ENCODE measurements around the gene NAV3.

NAV3 gene

DNA sequence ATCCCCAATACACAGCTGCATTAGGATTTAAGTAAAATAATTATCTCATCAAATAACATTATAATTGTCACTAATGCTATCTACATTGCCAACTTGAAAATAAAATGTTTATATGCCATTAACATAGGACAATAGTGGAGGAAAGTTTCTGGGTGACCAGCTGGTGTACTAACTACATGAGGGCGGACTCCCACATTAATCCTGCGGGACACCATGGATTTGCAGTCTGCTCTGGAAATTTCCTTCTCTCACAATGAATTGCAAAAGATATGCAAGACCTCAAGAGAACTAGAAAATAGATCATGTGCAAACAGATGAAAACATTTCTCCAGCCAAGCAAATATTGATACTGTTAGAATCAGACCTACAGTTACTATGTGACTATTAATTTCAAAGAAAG, 390.1 kb downstream of the NAV3 start:
- Histone ChIP-seq H3K4me1 (ENCODE audit: control insufficient read depth, low read length) (no peaks in the 10 kb centered on the region), H4K20me1 (ENCODE audit: control insufficient read depth, insufficient read depth, low read depth, low read length) (no peaks in the 10 kb centered on the region), H3K4me2 (ENCODE audit: low read length) (no peak overlapping the region), H3K36me3 (ENCODE audit: control insufficient read depth, low read length) (no peaks in the 10 kb centered on the region), H3F3A (ENCODE audit: control insufficient read depth, insufficient read depth) (no peaks in the 10 kb centered on the region), H3K79me2 (ENCODE audit: control insufficient read depth, low read length) (no peaks in the 10 kb centered on the region), H3K27ac (ENCODE audit: low read depth, low read length) (no peak overlapping the region), H3K4me3 (ENCODE audit: low read length) (no peak overlapping the region), H3K9me3 (ENCODE audit: control insufficient read depth, insufficient read depth, low read length) (no peaks in the 10 kb centered on the region), H3K9me2 (replicated peaks; ENCODE audit: control insufficient read depth, low read length) (no peaks in the 10 kb centered on the region), H3K27me3 (ENCODE audit: control insufficient read depth, low read length) (no peaks in the 10 kb centered on the region)
- TF ChIP-seq, protein P1, sequence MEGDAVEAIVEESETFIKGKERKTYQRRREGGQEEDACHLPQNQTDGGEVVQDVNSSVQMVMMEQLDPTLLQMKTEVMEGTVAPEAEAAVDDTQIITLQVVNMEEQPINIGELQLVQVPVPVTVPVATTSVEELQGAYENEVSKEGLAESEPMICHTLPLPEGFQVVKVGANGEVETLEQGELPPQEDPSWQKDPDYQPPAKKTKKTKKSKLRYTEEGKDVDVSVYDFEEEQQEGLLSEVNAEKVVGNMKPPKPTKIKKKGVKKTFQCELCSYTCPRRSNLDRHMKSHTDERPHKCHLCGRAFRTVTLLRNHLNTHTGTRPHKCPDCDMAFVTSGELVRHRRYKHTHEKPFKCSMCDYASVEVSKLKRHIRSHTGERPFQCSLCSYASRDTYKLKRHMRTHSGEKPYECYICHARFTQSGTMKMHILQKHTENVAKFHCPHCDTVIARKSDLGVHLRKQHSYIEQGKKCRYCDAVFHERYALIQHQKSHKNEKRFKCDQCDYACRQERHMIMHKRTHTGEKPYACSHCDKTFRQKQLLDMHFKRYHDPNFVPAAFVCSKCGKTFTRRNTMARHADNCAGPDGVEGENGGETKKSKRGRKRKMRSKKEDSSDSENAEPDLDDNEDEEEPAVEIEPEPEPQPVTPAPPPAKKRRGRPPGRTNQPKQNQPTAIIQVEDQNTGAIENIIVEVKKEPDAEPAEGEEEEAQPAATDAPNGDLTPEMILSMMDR (IDR thresholded peaks at IDR 0.05; ENCODE audit: low read depth, low read length, poor library complexity, severe bottlenecking): no peak
- TF ChIP-seq EZH2phosphoT487 (IDR thresholded peaks at IDR 0.05; ENCODE audit: borderline replicate concordance, low read length): no peak

DNA sequence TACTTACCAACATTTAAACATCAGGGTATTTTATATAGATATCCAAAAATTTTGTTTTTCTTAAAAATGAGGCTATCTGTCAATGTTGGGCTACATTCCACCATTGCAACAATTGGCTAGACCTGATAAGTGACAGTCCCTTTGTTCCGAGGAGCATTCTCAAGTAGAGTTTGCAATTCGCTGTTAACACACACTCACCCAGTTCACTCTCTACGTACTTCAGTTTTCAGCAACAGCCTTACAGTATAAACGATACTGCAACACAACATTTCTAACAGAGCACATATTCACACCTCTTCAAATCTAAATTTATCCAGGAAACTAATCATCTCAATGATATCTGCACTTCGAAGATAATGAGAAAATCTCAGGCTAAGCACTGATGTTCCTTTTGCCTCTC, 393.5 kb downstream of the NAV3 start:
- no peaks in the 10 kb centered on the region for H3K9me2 ChIP-seq (replicated peaks; ENCODE audit: control insufficient read depth, low read length)
- H3K27me3 ChIP-seq (ENCODE audit: control insufficient read depth, low read length): no peaks in the 10 kb centered on the region
- H3K4me1 ChIP-seq (ENCODE audit: control insufficient read depth, low read length): no peaks in the 10 kb centered on the region
- TF ChIP-seq EZH2phosphoT487 (IDR thresholded peaks at IDR 0.05; ENCODE audit: borderline replicate concordance, low read length): no peak
- TF ChIP-seq, protein P1 (IDR thresholded peaks at IDR 0.05; ENCODE audit: low read depth, low read length, poor library complexity, severe bottlenecking): no peak
- no peak overlapping the region for H3K4me2 ChIP-seq (ENCODE audit: low read length)
- H3F3A ChIP-seq (ENCODE audit: control insufficient read depth, insufficient read depth): no peaks in the 10 kb centered on the region
- H3K4me3 ChIP-seq (ENCODE audit: low read length): no peak overlapping the region
- H3K36me3 ChIP-seq (ENCODE audit: control insufficient read depth, low read length): no peaks in the 10 kb centered on the region
- no peaks in the 10 kb centered on the region for H4K20me1 ChIP-seq (ENCODE audit: control insufficient read depth, insufficient read depth, low read depth, low read length)
- no peaks in the 10 kb centered on the region for H3K79me2 ChIP-seq (ENCODE audit: control insufficient read depth, low read length)
- no peaks in the 10 kb centered on the region for H3K9me3 ChIP-seq (ENCODE audit: control insufficient read depth, insufficient read depth, low read length)
- H3K27ac ChIP-seq (ENCODE audit: low read depth, low read length): no peak overlapping the region

- H3K27ac ChIP-seq (ENCODE audit: low read depth, low read length): no peak overlapping the region
- H3K79me2 ChIP-seq (ENCODE audit: control insufficient read depth, low read length): no peaks in the 10 kb centered on the region
- H3K9me2 ChIP-seq (replicated peaks; ENCODE audit: control insufficient read depth, low read length): no peaks in the 10 kb centered on the region
- H3K36me3 ChIP-seq (ENCODE audit: control insufficient read depth, low read length): no peaks in the 10 kb centered on the region
- no peak overlapping the region for H3K4me2 ChIP-seq (ENCODE audit: low read length)
- no peaks in the 10 kb centered on the region for H3K4me1 ChIP-seq (ENCODE audit: control insufficient read depth, low read length)
- H3K4me3 ChIP-seq (ENCODE audit: low read length): no peak overlapping the region
- H3K27me3 ChIP-seq (ENCODE audit: control insufficient read depth, low read length): no peaks in the 10 kb centered on the region
- H4K20me1 ChIP-seq (ENCODE audit: control insufficient read depth, insufficient read depth, low read depth, low read length): no peaks in the 10 kb centered on the region
- H3K9me3 ChIP-seq (ENCODE audit: control insufficient read depth, insufficient read depth, low read length): no peaks in the 10 kb centered on the region
- no peaks in the 10 kb centered on the region for H3F3A ChIP-seq (ENCODE audit: control insufficient read depth, insufficient read depth)
- no peak for TF ChIP-seq EZH2phosphoT487 (IDR thresholded peaks at IDR 0.05; ENCODE audit: borderline replicate concordance, low read length)
- TF ChIP-seq, protein P1 (IDR thresholded peaks at IDR 0.05; ENCODE audit: low read depth, low read length, poor library complexity, severe bottlenecking): no peak
These were observed 396.1 kb downstream of the NAV3 start for GRCh38 chr12:78226763-78227162.
